ENCODE results near the gene WDR1. TPM values are rescaled to one million over a fixed set of nuclear protein-coding genes. Genes with fewer than 3 reads are reported as not detected.
A peak's percentile ranks its signal among the peaks of the same experiment; 100 is the strongest.
"Not testable (repeated sequence)": the region's sequence is repeated elsewhere in the genome, so short reads cannot be mapped to it uniquely, and the experiment has no call there.

Gene WDR1
- total RNA-seq, 1 donor from 2014 or later, result 161 TPM

DNA sequence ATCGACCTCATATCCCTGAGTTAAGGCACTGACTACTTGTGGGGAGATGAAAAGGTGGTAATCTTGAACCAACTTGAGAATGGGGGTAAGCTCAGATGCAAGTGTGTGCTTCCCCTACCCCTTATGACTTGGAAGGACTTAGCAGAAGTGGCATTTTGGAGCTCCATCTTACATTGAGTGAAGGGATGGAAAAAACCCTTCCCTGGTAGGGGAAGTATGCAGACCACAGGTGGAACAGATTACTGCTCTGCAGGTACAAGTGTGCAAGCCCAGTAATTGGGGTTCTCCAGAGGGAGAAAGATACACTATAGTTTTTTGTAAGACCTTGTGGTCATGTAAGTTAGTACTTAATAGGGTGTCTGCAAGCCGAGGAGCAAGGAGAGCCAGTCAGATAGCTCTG, 12.2 kb upstream of the WDR1 start:
- Mint-ChIP-seq H3K9me3 (ENCODE audit: unreplicated experiment) (peaks cover 6% of the 10 kb centered on the region), H3K4me3 (ENCODE audit: unreplicated experiment) (no peak overlapping the region)
- DNase-seq, result no peak

DNA sequence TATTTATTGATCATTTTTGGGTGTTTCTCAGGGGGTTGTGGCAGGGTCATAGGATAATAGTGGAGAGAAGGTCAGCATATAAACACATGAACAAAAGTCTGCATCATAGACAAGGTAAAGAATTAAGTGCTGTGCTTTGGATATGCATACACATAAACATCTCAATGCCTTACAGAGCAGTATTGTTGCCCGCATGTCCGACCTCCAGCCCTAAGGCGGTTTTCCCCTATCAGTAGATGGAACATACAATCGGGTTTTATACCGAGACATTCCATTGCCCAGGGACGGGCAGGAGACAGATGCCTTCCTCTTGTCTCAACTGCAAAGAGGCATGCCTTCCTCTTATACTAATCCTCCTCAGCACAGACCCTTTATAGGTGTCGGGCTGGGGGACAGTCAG, 10.9 kb upstream of the WDR1 start:
- not testable (repeated sequence) for H3K27ac Mint-ChIP-seq (ENCODE audit: unreplicated experiment); H3K4me3 Mint-ChIP-seq (ENCODE audit: unreplicated experiment); DNase-seq; H3K36me3 Mint-ChIP-seq (ENCODE audit: unreplicated experiment); H3K9me3 Mint-ChIP-seq (ENCODE audit: unreplicated experiment); H3K27me3 Mint-ChIP-seq (ENCODE audit: unreplicated experiment)
- H3K4me1 Mint-ChIP-seq (ENCODE audit: low read depth, unreplicated experiment), result peaks cover 20% of the 10 kb centered on the region

More for the DNA sequence above, 12.2 kb upstream of the WDR1 start:
- TF ChIP-seq, protein P1, sequence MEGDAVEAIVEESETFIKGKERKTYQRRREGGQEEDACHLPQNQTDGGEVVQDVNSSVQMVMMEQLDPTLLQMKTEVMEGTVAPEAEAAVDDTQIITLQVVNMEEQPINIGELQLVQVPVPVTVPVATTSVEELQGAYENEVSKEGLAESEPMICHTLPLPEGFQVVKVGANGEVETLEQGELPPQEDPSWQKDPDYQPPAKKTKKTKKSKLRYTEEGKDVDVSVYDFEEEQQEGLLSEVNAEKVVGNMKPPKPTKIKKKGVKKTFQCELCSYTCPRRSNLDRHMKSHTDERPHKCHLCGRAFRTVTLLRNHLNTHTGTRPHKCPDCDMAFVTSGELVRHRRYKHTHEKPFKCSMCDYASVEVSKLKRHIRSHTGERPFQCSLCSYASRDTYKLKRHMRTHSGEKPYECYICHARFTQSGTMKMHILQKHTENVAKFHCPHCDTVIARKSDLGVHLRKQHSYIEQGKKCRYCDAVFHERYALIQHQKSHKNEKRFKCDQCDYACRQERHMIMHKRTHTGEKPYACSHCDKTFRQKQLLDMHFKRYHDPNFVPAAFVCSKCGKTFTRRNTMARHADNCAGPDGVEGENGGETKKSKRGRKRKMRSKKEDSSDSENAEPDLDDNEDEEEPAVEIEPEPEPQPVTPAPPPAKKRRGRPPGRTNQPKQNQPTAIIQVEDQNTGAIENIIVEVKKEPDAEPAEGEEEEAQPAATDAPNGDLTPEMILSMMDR (IDR thresholded peaks at IDR 0.05; ENCODE audit: partially characterized antibody, unreplicated experiment), result no peak
- peaks cover 4% of the 10 kb centered on the region for H3K36me3 Mint-ChIP-seq (ENCODE audit: unreplicated experiment)
- no peaks in the 10 kb centered on the region for H3K27me3 Mint-ChIP-seq (ENCODE audit: unreplicated experiment)
- no peak overlapping the region for H3K27ac Mint-ChIP-seq (ENCODE audit: unreplicated experiment)
- peaks cover 15% of the 10 kb centered on the region for H3K4me1 Mint-ChIP-seq (ENCODE audit: low read depth, unreplicated experiment)

DNA sequence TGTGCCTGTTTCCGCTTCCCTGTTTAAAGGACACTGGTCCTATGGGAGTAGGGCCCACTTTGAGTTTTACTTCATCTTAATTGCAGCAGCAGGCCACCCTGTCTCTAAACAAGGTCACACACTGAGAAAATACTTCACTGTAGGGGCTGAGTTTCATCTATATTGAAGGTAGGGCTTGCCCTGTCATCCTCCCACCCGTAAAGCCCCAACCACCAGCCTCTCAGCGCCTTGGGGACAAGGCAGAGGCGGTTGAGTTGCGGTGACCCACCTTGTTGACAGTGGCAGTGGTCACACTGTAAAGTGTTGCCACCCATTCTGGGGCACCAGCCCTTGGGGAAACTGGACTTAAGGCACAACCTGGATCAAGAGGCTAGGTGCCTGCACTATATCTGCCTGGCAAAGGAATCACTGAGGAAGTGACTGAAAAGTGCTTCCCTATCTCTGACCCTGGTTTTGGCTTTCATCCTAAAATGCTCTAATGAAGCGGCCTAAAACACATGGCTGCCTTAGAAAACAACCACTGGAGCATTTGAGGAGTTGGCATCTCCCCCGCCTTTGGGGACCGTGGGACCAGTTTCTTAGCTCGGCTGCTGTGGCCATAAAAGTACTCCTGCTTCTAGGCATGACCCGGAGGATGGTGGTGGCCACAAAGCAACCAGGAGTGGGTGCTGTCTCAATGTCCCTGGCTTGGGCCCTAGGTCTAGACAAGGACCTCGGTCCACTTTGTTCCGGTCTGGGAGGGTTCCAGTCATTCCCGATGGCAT, 7.8 kb upstream of the WDR1 start:
- no peak for DNase-seq
- H3K9me3 Mint-ChIP-seq (ENCODE audit: unreplicated experiment), result peaks cover 2% of the 10 kb centered on the region
- H3K27ac Mint-ChIP-seq (ENCODE audit: unreplicated experiment), result peak overlapping the region; percentile 52
- H3K4me1 Mint-ChIP-seq (ENCODE audit: low read depth, unreplicated experiment), result peaks cover 12% of the 10 kb centered on the region
- TF ChIP-seq, protein P1 (IDR thresholded peaks at IDR 0.05; ENCODE audit: partially characterized antibody, unreplicated experiment), result no peak
- no peaks in the 10 kb centered on the region for H3K36me3 Mint-ChIP-seq (ENCODE audit: unreplicated experiment)
- peaks cover 4% of the 10 kb centered on the region for H3K27me3 Mint-ChIP-seq (ENCODE audit: unreplicated experiment)
- no peak overlapping the region for H3K4me3 Mint-ChIP-seq (ENCODE audit: unreplicated experiment)

DNA sequence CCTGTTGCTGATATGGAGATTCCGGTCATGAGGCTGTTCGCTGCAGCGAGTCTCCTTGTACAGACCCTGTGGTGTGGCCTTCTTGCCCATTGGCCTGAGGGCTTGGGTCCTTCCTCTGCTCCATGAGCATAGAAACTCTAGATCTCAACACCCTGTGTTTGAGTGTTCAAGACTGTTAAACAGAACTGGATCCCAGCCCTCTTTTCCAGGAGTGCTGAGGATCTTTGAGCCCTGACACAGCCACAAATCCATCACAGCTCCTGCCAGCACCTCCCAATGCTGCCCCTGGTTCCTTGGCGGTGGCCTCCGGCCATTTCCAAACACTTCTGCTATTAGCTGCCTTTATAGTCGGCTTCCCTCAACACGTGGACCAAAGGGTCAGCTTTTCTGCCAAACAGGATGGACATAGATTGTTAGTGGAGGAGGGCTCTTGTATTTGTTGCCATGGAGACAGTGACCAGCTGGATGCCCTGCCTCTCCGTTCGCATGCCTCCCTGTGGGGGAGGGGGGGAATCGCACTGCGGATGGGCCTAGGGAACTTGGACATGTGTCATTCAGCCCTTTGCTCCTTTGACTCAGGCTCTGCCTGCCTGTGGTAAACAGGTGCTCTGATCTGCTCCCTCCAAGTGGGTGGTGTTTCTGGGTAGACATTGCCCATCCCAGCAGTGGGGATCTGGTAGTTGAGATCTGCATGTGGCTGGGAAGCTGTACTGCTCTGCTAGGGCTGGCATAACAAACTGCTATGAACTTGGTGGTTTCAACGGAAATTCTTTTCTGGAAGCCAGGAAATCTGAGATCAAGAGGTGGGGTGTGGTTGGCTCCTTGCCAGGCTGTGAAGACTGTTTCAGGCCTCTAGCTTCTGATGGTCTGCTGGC, 6.9 kb upstream of the WDR1 start:
- Mint-ChIP-seq H3K9me3 (ENCODE audit: unreplicated experiment) (peaks cover 2% of the 10 kb centered on the region), H3K27ac (ENCODE audit: unreplicated experiment) (peak overlapping the region; percentile 55), H3K4me1 (ENCODE audit: low read depth, unreplicated experiment) (peaks cover 8% of the 10 kb centered on the region), H3K4me3 (ENCODE audit: unreplicated experiment) (peak overlapping the region; percentile 20), H3K36me3 (ENCODE audit: unreplicated experiment) (no peaks in the 10 kb centered on the region), H3K27me3 (ENCODE audit: unreplicated experiment) (peaks cover 4% of the 10 kb centered on the region)
- TF ChIP-seq, protein P1 (IDR thresholded peaks at IDR 0.05; ENCODE audit: partially characterized antibody, unreplicated experiment), result no peak
- peak; percentile 51 for DNase-seq

DNA sequence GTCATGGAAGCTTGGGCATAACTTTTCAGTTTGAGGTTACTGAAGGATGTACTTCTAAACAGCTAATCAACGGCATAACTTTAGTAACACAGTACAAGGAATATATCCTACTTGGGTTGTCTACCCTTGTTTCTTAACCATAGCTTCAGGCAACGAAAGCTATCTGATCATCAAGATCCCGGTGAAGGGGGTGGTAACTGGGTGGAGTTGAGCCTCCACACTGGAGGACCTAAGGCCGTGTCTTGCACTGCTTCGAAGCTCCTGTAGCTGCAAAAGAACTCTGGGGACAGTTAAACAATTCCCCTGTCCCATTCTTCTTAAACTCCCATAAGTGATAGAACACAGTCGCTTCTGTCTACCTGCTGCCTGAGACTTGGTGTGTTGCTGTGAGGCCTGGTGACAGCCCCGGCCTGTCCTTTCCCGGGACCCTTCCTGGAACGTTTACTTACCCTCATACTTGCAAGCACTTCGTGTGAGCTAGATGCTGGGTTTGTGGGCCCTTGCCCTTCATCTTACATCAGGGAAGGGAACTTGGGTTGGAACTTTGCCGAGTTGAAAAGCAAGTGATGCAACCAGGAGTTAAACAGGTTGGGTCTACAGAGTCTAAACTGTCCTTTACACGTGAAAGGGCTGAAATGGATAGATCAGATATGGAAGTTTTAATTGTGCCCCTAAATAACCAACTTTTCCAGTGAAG, 5.8 kb upstream of the WDR1 start:
- H3K9me3 Mint-ChIP-seq (ENCODE audit: unreplicated experiment), result peaks cover 3% of the 10 kb centered on the region
- H3K4me1 Mint-ChIP-seq (ENCODE audit: low read depth, unreplicated experiment), result peaks cover 14% of the 10 kb centered on the region
- no peak overlapping the region for H3K4me3 Mint-ChIP-seq (ENCODE audit: unreplicated experiment)
- DNase-seq, result no peak
- H3K27me3 Mint-ChIP-seq (ENCODE audit: unreplicated experiment), result peaks cover 4% of the 10 kb centered on the region
- H3K36me3 Mint-ChIP-seq (ENCODE audit: unreplicated experiment), result no peaks in the 10 kb centered on the region
- H3K27ac Mint-ChIP-seq (ENCODE audit: unreplicated experiment), result no peak overlapping the region
- TF ChIP-seq, protein P1 (IDR thresholded peaks at IDR 0.05; ENCODE audit: partially characterized antibody, unreplicated experiment), result no peak
